Parathyroid adenoma (tissue), 2 donors: ENCODE measurements around the gene ZNF506.
"Not testable (repeated sequence)": the region's sequence is repeated elsewhere in the genome, so short reads cannot be mapped to it uniquely, and the experiment has no call there.

Experiments
- H2AFZ ChIP-seq: fragments of 300-600 bp; sonication (generic); one replicate; pipeline ENCODE4 v1.7.0; 2017; ENCODE audit warnings: antibody characterized with exemption, mild to moderate bottlenecking
- H3K27ac ChIP-seq: fragments of 300-600 bp; sonication (generic); one replicate; pipeline ENCODE4 v1.7.0; 2017
- H3K27me3 ChIP-seq: fragments of 300-600 bp; sonication (generic); one replicate; pipeline ENCODE4 v1.7.0; 2017; ENCODE audit warnings: low read length; ENCODE audit not compliant: control insufficient read depth, insufficient read depth
- H3K36me3 ChIP-seq: fragments of 300-600 bp; sonication (generic); one replicate; pipeline ENCODE4 v1.7.0; 2017; ENCODE audit warnings: low read length; ENCODE audit not compliant: control insufficient read depth, insufficient read depth
- H3K4me1 ChIP-seq: fragments of 300-600 bp; sonication (generic); one replicate; pipeline ENCODE4 v1.7.0; 2017; ENCODE audit warnings: control low read depth
- H3K4me2 ChIP-seq: fragments of 300-600 bp; sonication (generic); one replicate; pipeline ENCODE4 v1.7.0; 2017; ENCODE audit warnings: low read length
- H3K4me3 ChIP-seq: fragments of 300-600 bp; sonication (generic); one replicate; pipeline ENCODE4 v1.7.0; 2017; ENCODE audit warnings: low read depth, low read length
- H3K79me2 ChIP-seq: fragments of 300-600 bp; sonication (generic); one replicate; pipeline ENCODE4 v1.7.0; 2017; ENCODE audit warnings: control low read depth
- H3K9ac ChIP-seq: fragments of 300-600 bp; sonication (generic); one replicate; pipeline ENCODE4 v1.7.0; 2017; ENCODE audit warnings: mild to moderate bottlenecking
- H3K9me3 ChIP-seq: fragments of 300-600 bp; sonication (generic); one replicate; pipeline ENCODE4 v1.7.0; 2017; ENCODE audit warnings: low read length; ENCODE audit not compliant: control insufficient read depth
- TF ChIP-seq, protein P1 (sequence below): fragments of 300-600 bp; sonication (generic); IDR thresholded peaks from one replicate; pipeline ENCODE4 v1.7.0; 2017; ENCODE audit warnings: antibody characterized with exemption, mild to moderate bottlenecking
- donor health status: primary hyperparathyroidism.

ZNF506 gene

GRCh38 chr19:19817357-19817756 is 4.2 kb downstream of the ZNF506 start:
- Histone ChIP-seq H3K4me1 (no peaks in the 10 kb centered on the region), H3K4me3 (no peak overlapping the region), H3K27me3 (no peaks in the 10 kb centered on the region), H3K4me2 (peak overlapping the region; percentile 35), H3K9ac (no peak overlapping the region), H3K27ac (no peak overlapping the region), H3K36me3 (no peaks in the 10 kb centered on the region), H2AFZ (no peak overlapping the region), H3K9me3 (no peaks in the 10 kb centered on the region), H3K79me2 (peaks cover 14% of the 10 kb centered on the region)
- TF ChIP-seq, protein P1, sequence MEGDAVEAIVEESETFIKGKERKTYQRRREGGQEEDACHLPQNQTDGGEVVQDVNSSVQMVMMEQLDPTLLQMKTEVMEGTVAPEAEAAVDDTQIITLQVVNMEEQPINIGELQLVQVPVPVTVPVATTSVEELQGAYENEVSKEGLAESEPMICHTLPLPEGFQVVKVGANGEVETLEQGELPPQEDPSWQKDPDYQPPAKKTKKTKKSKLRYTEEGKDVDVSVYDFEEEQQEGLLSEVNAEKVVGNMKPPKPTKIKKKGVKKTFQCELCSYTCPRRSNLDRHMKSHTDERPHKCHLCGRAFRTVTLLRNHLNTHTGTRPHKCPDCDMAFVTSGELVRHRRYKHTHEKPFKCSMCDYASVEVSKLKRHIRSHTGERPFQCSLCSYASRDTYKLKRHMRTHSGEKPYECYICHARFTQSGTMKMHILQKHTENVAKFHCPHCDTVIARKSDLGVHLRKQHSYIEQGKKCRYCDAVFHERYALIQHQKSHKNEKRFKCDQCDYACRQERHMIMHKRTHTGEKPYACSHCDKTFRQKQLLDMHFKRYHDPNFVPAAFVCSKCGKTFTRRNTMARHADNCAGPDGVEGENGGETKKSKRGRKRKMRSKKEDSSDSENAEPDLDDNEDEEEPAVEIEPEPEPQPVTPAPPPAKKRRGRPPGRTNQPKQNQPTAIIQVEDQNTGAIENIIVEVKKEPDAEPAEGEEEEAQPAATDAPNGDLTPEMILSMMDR, result no peak

GRCh38 chr19:19816679-19817078 is 4.9 kb downstream of the ZNF506 start:
- Histone ChIP-seq H3K4me2 (no peak overlapping the region), H3K27ac (no peak overlapping the region), H3K4me1 (no peaks in the 10 kb centered on the region), H3K9ac (no peak overlapping the region), H3K79me2 (peaks cover 14% of the 10 kb centered on the region), H3K4me3 (no peak overlapping the region), H3K36me3 (no peaks in the 10 kb centered on the region), H3K27me3 (no peaks in the 10 kb centered on the region), H2AFZ (no peak overlapping the region), H3K9me3 (no peaks in the 10 kb centered on the region)
- TF ChIP-seq, protein P1, result no peak

DNA sequence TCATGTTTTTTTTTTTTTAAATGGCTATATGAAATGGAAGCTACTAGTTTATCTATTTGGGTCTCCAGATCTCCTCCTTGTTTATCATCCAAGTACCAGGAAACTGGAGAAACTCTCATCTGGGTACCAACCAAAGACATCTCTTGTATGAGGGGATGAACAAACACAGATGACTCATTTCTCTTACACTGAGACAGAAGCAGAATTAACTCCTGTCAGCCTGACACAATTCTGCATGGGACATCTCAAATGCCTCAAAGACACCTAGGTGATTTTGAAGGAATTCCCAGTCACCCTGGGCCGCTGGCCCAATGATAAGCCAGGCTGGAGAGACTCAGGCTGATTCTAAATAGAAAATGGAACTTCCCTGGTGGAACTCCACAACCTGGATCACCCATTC is 9.6 kb downstream of the ZNF506 start:
- H3K4me1 ChIP-seq, H3K79me2 ChIP-seq, H3K4me2 ChIP-seq, H3K27me3 ChIP-seq, H3K4me3 ChIP-seq, H3K27ac ChIP-seq, H3K9ac ChIP-seq, H3K36me3 ChIP-seq, H3K9me3 ChIP-seq, H2AFZ ChIP-seq: not testable (repeated sequence)

DNA sequence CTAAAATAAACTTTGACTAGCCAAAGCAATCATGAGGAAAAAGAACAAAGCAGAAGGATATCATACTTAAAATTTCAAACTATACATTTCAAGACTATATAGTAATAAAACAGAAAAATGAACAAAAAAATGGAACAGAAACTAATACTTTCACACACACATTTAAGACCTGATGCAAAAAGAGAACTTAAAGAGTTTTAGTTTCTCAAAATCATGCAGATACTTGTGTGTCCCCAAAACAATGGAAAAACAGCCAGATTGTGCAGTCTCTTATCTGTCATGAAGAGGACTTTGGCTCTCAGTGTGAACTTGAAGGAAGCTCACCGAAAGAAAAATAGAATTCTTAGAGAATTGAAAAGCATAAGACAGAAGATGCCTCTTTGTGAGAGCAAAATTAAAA is 16.1 kb downstream of the ZNF506 start:
- Histone ChIP-seq H3K4me1 (no peaks in the 10 kb centered on the region), H2AFZ (no peak overlapping the region), H3K27ac (no peak overlapping the region), H3K9ac (no peak overlapping the region), H3K79me2 (peaks cover 9% of the 10 kb centered on the region), H3K27me3 (no peaks in the 10 kb centered on the region), H3K4me2 (no peak overlapping the region), H3K9me3 (no peaks in the 10 kb centered on the region), H3K36me3 (no peaks in the 10 kb centered on the region), H3K4me3 (no peak overlapping the region)
- TF ChIP-seq, protein P1, result no peak

DNA sequence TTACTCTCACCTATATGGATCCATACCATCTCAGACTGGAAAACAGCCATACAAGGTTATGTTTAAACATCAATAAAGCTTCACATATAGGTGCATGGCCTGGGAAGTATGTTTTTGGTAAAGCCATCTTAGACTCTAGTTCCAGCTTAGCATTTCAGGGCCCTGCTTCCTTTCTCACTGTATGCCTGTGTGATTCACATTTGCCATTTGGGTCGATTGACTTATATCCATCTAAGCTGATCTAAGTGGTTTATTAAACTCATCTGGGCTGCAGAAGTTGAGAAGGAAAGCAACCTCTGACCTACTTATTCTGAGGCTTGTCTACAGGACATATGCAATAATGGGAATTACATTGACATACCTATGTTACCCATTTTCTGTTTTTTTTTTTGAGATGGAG is 33.5 kb downstream of the ZNF506 start:
- Histone ChIP-seq H2AFZ (no peak overlapping the region), H3K9me3 (no peaks in the 10 kb centered on the region), H3K4me2 (no peak overlapping the region), H3K27me3 (no peaks in the 10 kb centered on the region), H3K4me1 (no peaks in the 10 kb centered on the region), H3K79me2 (peaks cover 6% of the 10 kb centered on the region), H3K27ac (no peak overlapping the region), H3K36me3 (no peaks in the 10 kb centered on the region), H3K4me3 (no peak overlapping the region), H3K9ac (no peak overlapping the region)
- TF ChIP-seq, protein P1, result no peak

DNA sequence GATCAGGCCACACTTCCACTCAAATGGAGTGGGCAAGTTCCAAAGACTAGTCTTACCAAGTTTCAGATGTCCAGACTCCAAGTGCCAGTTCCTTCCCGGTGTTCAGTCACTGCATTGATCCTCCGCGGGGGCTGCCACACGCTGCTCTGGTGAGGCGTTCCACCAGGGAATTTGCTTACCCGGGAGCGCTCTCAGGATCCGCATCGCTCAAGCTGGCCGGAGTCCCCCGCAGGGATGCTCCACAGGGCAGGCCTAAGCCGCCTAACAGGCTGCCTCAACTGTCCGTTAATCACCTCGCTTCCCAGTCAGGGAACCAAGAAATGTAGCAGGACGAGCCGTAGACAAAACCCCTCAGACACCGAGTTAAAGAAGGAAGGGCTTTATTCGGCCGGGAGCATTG is 36.1 kb downstream of the ZNF506 start:
- not testable (repeated sequence) for H3K9me3 ChIP-seq, H3K4me2 ChIP-seq, H3K27ac ChIP-seq, H3K9ac ChIP-seq, H3K4me3 ChIP-seq, H2AFZ ChIP-seq, H3K4me1 ChIP-seq, H3K36me3 ChIP-seq, H3K27me3 ChIP-seq
- peaks cover 15% of the 10 kb centered on the region for H3K79me2 ChIP-seq
